ENCODE measurements around the gene PRKCI. TPM values are rescaled to one million over a fixed set of nuclear protein-coding genes. Genes with fewer than 3 reads are reported as not detected.

PRKCI gene
- total RNA-seq, 1 donor from 2014 or later, result 64.0 TPM

DNA sequence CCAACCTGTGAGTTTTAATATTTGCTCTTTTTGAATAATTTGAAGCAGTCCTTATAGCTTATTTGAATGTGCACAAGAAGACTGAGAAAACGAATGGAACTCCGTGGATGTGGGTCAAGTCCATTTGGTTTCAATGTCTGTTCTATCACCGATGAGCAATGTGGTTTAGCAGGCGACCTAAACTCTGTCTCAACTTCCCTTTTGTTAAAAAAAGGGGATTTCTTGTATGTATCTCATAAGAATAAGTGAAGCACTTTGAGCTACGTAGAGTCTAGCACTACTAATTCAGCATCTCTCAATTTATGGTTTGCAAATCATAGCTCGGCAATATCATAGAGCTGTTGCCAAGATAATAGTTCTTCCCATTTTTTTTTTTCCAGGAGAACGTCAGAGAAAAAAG is 130.7 kb downstream of the PRKCI start:
- no peaks in the 10 kb centered on the region for H3K27me3 Mint-ChIP-seq (ENCODE audit: low read depth)
- H3K9me3 Mint-ChIP-seq, result no peaks in the 10 kb centered on the region
- DNase-seq (ENCODE audit: low spot score in 2 of 2, unreplicated experiment in 2 of 2), result no peak
- no peaks in the 10 kb centered on the region for H3K36me3 Mint-ChIP-seq
- no peak for TF ChIP-seq CTCF (IDR thresholded peaks at IDR 0.05; ENCODE audit: unreplicated experiment)
- no peak overlapping the region for H3K27ac Mint-ChIP-seq
- H3K4me3 Mint-ChIP-seq, result no peak overlapping the region
- H3K4me1 Mint-ChIP-seq, result peaks cover 41% of the 10 kb centered on the region

DNA sequence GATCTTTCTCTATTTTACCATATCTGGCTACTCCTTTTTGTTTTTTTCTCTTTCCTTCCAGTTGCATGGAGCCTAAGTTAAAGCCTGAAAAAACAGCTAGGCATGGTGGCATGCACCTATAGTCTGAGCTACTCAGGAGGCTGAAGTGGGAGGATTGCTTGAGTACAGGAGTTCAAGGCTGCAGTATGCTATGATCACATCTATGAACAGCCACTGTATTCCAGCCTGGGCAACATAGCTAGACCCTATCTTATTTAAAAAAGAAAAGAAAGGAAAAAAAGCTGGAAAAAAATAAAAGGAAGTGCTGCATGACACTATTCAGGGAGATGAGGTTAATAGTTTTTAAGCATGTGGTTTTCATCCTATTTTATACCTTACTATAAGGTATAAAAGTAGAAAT is 131.3 kb downstream of the PRKCI start:
- H3K27ac Mint-ChIP-seq, result peak overlapping the region; percentile 84
- TF ChIP-seq CTCF (IDR thresholded peaks at IDR 0.05; ENCODE audit: unreplicated experiment), result no peak
- H3K36me3 Mint-ChIP-seq, result no peaks in the 10 kb centered on the region
- H3K4me1 Mint-ChIP-seq, result peaks cover 41% of the 10 kb centered on the region
- H3K27me3 Mint-ChIP-seq (ENCODE audit: low read depth), result no peaks in the 10 kb centered on the region
- H3K4me3 Mint-ChIP-seq, result no peak overlapping the region
- no peaks in the 10 kb centered on the region for H3K9me3 Mint-ChIP-seq
- no peak for DNase-seq (ENCODE audit: low spot score in 2 of 2, unreplicated experiment in 2 of 2)

GRCh38 chr3:170354760-170355159 is 132.5 kb downstream of the PRKCI start:
- peaks cover 43% of the 10 kb centered on the region for H3K4me1 Mint-ChIP-seq
- H3K4me3 Mint-ChIP-seq, result no peak overlapping the region
- H3K27ac Mint-ChIP-seq, result peak overlapping the region; percentile 96
- TF ChIP-seq CTCF (IDR thresholded peaks at IDR 0.05; ENCODE audit: unreplicated experiment), result no peak
- H3K27me3 Mint-ChIP-seq (ENCODE audit: low read depth), result no peaks in the 10 kb centered on the region
- H3K9me3 Mint-ChIP-seq, result no peaks in the 10 kb centered on the region
- DNase-seq (ENCODE audit: low spot score in 2 of 2, unreplicated experiment in 2 of 2), result no peak
- H3K36me3 Mint-ChIP-seq, result no peaks in the 10 kb centered on the region

Other genes with a start within 250 kb of the PRKCI start
- gene GPR160, start 184.4 kb upstream of the PRKCI start, total RNA-seq, result 0.44 to 1.0 TPM (median 0.45 TPM) in 3 replicates
- gene PHC3, start 40.7 kb upstream of the PRKCI start, total RNA-seq, result 56.1 to 59.6 TPM (median 58.1 TPM) in 3 replicates
- 323 to 328 TPM (median 325 TPM) in 3 replicates for gene SKIL, start 135.3 kb downstream of the PRKCI start, total RNA-seq
- gene CLDN11, start 196.4 kb downstream of the PRKCI start, total RNA-seq, result 153 to 168 TPM (median 164 TPM) in 3 replicates